GM20431 (cell line): Measurements from ENCODE around the gene ZFYVE26.

Experiments
- in situ Hi-C: fragments of 300-500 bp; cut with MseI, MboI; formaldehyde crosslinking; loops from one replicate; pipeline ENCODE4 v1.15.0; 2020; ENCODE audit warnings: low sequenced_read_pairs; ENCODE audit not compliant: unreplicated experiment

The ZFYVE26 gene

DNA sequence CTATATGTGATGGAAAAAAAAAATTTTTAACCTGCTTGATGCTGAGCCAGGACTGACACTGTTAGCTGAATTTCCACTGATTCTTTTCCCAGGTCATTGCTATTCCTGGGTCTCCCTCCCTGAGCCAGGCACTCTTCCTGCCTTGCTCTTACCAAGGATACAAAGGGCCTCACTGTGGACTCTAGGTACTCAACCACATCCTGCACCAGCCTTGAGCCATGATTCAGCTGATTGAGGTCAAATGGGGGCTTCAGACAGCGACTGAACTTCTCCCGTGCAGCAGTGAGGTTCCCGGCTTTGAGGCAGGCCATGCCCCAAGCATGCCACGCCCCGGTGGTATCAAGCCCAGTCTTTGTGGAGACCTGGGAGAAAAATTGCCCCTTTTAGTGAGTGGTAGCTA is 54.3 kb downstream of the ZFYVE26 start:
- in situ Hi-C loops = no loop called here

GRCh38 chr14:67759916-67760315 is 56.5 kb downstream of the ZFYVE26 start:
- in situ Hi-C loops = no loop called here

- in situ Hi-C loops = no loop called here
Observed at GRCh38 chr14:67757175-67757574, 59.2 kb downstream of the ZFYVE26 start.

GRCh38 chr14:67756496-67756895 is 59.9 kb downstream of the ZFYVE26 start:
- in situ Hi-C loops = no loop called here

GRCh38 chr14:67749341-67750084 is 66.9 kb downstream of the ZFYVE26 start:
- in situ Hi-C loops = no loop called here

DNA sequence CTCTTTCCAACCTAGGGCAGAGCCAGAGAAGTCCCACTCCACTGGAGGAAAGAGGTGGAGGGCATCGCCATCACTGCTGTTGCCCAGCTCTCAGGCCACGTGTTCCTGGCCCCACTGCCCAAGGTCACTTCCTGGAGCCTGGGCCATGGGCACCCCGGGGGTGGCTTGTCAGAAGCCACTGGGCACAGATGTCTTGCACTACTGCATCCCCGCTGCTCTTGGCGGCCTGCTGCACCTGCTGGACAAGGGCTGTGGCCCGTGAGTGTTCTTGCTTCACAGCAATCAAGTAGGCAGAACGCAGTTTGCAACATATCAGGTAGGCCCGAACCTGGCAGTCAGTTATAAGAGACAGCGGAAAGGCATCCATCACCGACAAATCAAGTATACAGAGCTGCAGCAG is 68.1 kb downstream of the ZFYVE26 start:
- in situ Hi-C loops = no loop called here

DNA sequence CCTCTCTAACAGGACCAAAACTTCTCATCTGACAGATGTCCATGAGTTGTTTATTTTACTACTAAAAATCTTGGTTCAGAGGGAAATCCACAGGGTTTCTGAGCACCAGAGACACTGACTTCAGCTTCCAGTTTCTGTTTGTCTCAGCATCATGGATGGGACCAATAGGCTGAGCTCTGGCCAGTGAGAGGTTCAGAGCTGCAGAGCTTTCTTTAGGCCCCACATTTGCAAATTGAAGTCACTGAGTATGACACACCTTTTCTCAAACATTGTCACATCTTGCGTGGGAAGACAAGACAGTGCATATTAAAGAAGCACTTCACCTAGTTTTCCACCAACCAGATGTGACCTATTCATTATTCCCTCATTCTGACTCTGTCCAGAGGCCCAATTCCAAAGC is 69.5 kb downstream of the ZFYVE26 start:
- in situ Hi-C loops = no loop called here

GRCh38 chr14:67744046-67744445 is 72.3 kb downstream of the ZFYVE26 start:
- in situ Hi-C loops = no loop called here

- in situ Hi-C loops = no loop called here
Observed at GRCh38 chr14:67738740-67739504, 77.5 kb downstream of the ZFYVE26 start.

DNA sequence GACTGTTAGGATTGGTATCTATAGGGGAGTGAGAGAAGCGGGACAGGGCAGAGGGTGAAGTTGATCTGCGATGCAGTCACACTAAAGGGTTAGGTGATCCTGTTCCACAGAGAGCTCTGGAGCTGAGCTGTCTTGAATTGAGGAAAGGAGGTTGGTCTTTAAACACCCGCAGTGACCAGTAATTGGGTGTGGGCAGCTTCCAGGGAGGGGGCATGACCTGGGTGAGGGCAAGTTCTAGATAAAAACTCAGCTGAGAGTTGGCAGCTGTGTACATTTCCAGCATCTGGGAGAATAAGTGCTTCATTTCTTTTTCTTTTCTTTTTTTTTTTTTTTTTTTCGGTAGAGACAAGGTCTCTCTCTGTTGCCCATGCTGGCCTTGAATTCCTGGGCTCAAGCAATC is 79.6 kb downstream of the ZFYVE26 start:
- in situ Hi-C loops = no loop called here

- in situ Hi-C loops = no loop called here
Observed at GRCh38 chr14:67735336-67736147, 80.8 kb downstream of the ZFYVE26 start.

GRCh38 chr14:67734675-67735074 is 81.7 kb downstream of the ZFYVE26 start:
- in situ Hi-C loops = no loop called here

- in situ Hi-C loops = no loop called here
Observed at GRCh38 chr14:67733616-67734015, 82.8 kb downstream of the ZFYVE26 start.

DNA sequence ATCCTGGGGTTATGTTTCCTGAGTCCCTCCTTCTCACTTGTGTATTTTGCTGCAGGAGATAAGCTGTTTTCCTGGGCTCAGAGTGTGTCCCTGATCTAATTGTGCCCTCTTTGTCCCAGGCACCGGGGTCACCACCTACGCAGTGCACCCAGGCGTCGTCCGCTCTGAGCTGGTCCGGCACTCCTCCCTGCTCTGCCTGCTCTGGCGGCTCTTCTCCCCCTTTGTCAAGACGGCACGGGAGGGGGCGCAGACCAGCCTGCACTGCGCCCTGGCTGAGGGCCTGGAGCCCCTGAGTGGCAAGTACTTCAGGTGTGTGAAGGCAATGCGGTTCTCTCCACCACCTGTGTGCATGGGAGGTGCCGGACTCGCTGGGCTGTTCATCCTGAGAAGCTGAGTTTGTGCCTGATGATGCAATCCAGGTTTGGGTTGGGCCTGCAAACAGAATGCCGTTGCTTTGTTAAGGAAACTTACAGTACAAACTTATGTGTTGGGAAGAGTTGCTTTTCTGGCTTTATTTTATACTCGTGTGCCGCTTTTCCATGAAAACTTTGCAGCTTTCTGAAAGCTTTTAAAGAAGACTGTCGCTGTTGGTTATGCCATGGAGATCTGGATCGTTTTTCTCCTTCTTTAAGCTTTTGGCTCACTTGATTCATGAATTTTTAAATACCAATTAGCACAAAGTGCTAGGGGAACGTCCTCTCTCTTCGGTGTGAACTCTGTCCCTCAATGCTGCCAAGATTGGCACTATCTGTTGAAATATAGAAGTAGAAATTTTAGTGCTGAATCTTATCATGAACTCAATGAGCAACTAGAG is 87.1 kb downstream of the ZFYVE26 start:
- in situ Hi-C loops = no loop called here

GRCh38 chr14:67728258-67728657 is 88.1 kb downstream of the ZFYVE26 start:
- in situ Hi-C loops = no loop called here

DNA sequence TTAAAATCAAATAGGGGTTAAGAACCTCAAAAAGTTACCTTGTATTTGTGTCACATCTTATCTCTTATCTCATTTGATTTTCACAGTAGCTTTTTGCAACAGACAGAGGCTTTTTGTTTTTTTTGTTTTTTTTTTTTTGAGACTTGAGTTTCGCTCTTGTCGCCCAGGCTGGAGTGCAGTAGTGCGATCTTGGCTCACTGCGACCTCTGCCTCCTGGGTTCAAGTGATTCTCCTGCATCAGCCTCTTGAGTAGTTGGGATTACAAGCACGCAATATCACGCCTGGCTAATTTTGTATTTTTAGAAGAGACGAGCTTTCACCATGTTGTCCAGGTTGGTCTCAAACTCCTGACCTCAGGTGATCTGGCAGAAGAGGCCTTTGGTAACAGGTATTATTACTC is 89.0 kb downstream of the ZFYVE26 start:
- in situ Hi-C loops = no loop called here

- in situ Hi-C loops = no loop called here
Observed at GRCh38 chr14:67725171-67725570, 91.2 kb downstream of the ZFYVE26 start.

- in situ Hi-C loops = loop anchor here (25.0 kb wide), 1 partner anchor 310 kb away; the partner anchor contains the start of gene PLEK2
Observed at GRCh38 chr14:67722293-67722692, 94.1 kb downstream of the ZFYVE26 start.

GRCh38 chr14:67721875-67722274 is 94.5 kb downstream of the ZFYVE26 start:
- in situ Hi-C loops = loop anchor here (25.0 kb wide), 1 partner anchor 310 kb away; the partner anchor contains the start of gene PLEK2

DNA sequence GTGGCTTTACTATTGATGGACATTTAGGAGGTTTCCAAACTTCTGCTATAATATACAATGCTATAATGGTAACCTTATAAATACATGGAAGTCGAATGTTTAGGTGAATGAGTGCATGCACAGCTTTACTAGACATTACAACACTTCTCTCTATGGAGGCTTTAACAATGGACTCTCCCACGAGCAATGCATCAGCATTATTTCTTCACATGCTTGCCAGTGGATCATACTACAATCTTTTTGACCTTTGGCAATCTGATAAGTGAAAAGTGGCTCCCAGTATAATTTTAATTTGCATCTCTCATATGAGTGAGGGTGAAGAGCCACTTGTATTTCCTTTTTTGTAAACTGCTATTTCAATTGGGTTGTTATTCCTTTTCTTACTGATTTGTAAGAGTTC is 96.5 kb downstream of the ZFYVE26 start:
- in situ Hi-C loops = loop anchor here (25.0 kb wide), 1 partner anchor 308 kb away; the partner anchor contains the start of gene PLEK2
